Lower leg skin (tissue), 4 donors: ENCODE results near the gene TMEM131L. TPM values are rescaled to one million over a fixed set of nuclear protein-coding genes. Genes with fewer than 3 reads are reported as not detected.

Source experiments
- DNase-seq, 2 donors: peaks; one replicate each; pipeline ENCODE4 v3.0.0-alpha.2; 2019; ENCODE audit warnings: low spot score in 2 of 2
- H3K4me3 ChIP-seq: fragments of 200-600 bp; sonication (generic); 2 replicates; pipeline ENCODE4 v1.5.1; 2017; ENCODE audit warnings: mild to moderate bottlenecking, low read depth; ENCODE audit not compliant: poor library complexity, severe bottlenecking
- POLR2A ChIP-seq, 2 donors: fragments of 450-650 bp; IDR thresholded peaks; one replicate each; pipeline ENCODE4 v1.6.1; 2016 to 2017; ENCODE audit warnings: antibody characterized with exemption in 2 of 2, mild to moderate bottlenecking in 1 of 2, moderate library complexity in 1 of 2
- WGBS, 2 donors: methylation state at CpG; one replicate each; pipeline ENCODE4 v1.1.5; 2018; 5-methylcytosine and 5-hydroxymethylcytosine counted together
- intact Hi-C: fragments of 100-400 bp; cut with DNase I; formaldehyde crosslinking; loops from one replicate; pipeline ENCODE4 v1.15.0; 2023; ENCODE audit warnings: low total_unique reads
- total RNA-seq, 4 donors: library from RNA; depleted of rRNA; stranded (reverse); fragments of >200 nt; gene quantifications; one replicate each; pipeline ENCODE4 v1.1.0, GENCODE V29; 2016
- TF ChIP-seq, protein P1 (sequence below), 3 donors: fragments of 450-650 bp; IDR thresholded peaks; one replicate each; pipeline ENCODE4 v1.5.1; 2016; ENCODE audit warnings: antibody characterized with exemption in 3 of 3, mild to moderate bottlenecking in 3 of 3, moderate library complexity in 2 of 3

The TMEM131L gene
- total RNA-seq, 4 donors from 2014 or later, result 8.3 to 15.9 (median 12.1) TPM

DNA sequence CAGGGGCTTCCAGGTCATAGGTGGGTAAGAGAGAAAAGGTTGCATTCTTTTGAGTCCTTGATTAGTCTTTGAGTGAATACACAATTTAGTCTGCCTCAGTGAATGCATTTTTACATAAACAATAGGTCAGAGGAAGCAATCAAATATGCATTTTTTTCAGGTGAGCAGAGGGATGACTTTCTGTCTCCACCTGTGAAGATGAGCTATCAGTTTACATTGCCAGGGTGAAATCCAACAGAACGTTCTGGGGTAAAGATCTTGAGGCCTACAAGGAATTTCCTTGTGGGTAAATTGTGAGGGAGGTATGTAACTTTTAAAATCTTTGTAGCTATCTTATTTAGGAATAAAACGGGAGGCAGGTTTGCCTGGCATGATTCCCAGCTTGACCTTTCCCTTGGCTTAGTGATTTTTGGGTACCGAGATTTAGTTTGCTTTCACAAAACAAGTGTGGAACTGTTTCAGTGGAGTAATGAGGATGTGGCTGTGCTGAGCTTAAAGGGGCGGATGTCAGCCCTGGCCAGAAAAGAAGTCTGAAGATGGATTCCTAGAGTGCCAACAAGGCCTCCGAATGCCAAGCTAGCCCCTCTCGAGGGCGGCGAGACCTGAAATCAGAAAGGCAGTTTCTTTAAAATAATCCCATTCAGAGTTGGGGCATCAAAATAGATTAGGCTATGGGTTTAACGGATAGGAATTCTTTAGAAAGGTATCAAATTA, 29.5 kb downstream of the TMEM131L start:
- DNase-seq, result no peak
- intact Hi-C loops, result no loop called here
- no peak overlapping the region for H3K4me3 ChIP-seq
- 80 to 88% methylated on average over 9 of the region's 9 CpGs for WGBS, 2 donors
- TF ChIP-seq POLR2A (IDR thresholded peaks at IDR 0.05), result no peak
- TF ChIP-seq, protein P1, sequence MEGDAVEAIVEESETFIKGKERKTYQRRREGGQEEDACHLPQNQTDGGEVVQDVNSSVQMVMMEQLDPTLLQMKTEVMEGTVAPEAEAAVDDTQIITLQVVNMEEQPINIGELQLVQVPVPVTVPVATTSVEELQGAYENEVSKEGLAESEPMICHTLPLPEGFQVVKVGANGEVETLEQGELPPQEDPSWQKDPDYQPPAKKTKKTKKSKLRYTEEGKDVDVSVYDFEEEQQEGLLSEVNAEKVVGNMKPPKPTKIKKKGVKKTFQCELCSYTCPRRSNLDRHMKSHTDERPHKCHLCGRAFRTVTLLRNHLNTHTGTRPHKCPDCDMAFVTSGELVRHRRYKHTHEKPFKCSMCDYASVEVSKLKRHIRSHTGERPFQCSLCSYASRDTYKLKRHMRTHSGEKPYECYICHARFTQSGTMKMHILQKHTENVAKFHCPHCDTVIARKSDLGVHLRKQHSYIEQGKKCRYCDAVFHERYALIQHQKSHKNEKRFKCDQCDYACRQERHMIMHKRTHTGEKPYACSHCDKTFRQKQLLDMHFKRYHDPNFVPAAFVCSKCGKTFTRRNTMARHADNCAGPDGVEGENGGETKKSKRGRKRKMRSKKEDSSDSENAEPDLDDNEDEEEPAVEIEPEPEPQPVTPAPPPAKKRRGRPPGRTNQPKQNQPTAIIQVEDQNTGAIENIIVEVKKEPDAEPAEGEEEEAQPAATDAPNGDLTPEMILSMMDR (IDR thresholded peaks at IDR 0.05), result no peak

DNA sequence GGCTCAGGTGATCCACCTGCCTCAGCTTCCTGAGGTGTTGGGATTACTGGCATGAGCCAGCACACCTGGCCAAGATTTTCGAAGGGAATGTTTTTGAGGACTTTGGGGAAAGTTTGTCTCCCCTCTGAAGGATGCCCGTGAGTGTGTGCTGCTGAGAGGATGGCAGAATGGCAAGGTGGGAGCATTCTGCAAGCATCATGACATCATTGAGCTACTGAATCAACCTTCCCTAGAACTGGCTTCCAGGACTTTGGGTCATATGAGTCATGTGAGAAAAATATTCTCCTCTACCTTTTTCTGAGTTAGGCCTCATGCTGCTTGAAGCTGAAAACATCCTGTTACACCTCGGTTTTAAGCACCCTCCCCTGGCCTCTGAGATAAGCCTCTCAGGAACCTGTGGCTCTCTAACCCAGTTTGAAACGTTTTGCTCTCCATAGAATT, 31.0 kb downstream of the TMEM131L start:
- intact Hi-C loops, result no loop called here
- no peak for DNase-seq
- no peak overlapping the region for H3K4me3 ChIP-seq
- no peak for TF ChIP-seq POLR2A (IDR thresholded peaks at IDR 0.05)
- TF ChIP-seq, protein P1 (IDR thresholded peaks at IDR 0.05), result no peak
- WGBS, 2 donors, result 58 to 72% methylated on average over 4 of the region's 4 CpGs

DNA sequence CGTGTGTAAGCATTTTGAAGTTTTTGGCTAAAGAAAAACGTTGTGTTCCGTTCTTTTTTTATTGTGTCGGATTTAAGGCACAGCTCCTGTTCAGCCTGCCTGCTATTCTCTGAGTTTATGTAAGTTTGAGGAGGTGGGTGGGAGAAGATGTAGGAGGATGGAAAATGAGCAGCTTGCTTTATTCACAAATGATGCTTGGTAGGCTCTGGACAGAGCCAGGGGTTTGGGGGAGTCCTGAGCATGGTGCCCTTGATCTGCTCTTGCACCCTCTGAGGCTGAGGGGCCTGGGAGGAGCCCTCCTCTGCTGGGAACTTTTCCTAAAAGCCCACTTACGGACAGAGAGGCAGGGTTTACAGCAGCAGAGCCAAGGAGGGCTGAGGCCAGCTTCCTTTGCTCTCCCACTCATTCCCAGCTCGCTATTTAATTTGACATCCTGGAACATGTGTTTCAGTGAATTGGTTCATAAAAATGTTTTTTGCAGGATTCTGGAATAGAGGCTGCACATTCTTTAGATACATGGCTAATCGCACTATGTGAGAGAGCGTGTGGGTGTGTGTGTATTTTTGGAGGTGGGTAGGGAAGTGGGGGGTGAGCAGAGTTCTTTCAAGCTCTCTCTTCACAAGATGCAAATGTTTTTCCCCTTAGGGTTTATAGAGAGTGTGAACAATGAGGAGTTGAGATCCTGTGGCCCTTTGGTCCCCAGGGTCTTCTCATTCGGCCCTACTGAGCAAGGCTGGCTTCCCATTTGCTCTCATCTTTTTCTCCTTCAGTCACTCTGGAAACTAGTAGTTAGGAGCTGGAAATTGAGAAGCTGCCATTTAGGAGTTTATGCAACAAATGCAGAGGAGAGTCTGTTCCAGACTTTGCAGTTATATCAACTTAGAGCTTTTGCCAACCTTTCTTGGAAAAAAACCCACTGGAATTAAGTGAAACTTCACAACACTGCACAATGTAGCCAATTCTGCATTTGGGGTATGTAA, 32.1 kb downstream of the TMEM131L start:
- intact Hi-C loops, result no loop called here
- TF ChIP-seq, protein P1 (IDR thresholded peaks at IDR 0.05), result no peak
- no peak for TF ChIP-seq POLR2A (IDR thresholded peaks at IDR 0.05)
- 43 to 48% methylated on average over 9 of the region's 9 CpGs for WGBS, 2 donors
- H3K4me3 ChIP-seq, result no peak overlapping the region
- no peak for DNase-seq

DNA sequence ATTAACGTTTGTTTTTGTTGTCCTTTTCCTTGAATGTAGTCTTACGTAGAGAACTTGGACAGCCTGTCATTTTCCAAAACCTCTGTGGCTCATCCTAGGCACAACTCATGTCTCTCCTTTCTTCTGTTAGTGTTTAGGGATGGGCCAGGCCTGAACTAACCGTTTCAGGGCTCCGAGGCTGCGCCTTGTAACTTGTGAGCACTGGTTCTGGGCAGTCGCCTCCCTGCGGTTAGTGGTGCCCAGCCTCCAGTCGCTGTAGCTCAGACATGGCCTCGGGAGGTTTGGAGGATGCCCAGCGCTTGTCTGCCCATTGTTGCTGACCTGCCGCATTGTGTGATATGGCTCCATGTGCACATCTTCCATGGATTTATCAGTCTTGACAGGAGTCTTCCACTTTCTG, 32.8 kb downstream of the TMEM131L start:
- DNase-seq, result no peak
- intact Hi-C loops, result no loop called here
- TF ChIP-seq, protein P1 (IDR thresholded peaks at IDR 0.05), result no peak
- no peak for TF ChIP-seq POLR2A (IDR thresholded peaks at IDR 0.05)
- WGBS, 2 donors, result 76 to 81% methylated on average over 11 of the region's 11 CpGs
- no peak overlapping the region for H3K4me3 ChIP-seq

DNA sequence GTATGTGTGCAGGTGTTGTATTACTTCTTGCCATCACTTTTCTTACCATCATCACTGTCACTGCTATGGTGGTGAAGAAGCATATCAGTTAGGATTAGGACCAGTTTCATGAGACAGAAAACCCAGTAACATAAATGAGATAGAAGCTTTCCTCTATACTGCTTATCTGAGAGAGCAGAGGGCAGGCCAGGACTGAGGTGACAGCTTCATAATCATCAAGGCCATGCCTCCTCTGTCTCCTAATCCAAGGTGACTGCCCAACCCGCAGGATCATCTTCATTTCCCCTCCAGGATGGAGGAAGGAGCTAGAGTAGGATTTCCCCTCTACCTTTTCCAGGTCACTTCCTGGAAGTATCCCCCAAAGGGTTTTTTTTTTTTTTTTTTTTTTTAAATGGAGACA, 35.4 kb downstream of the TMEM131L start:
- intact Hi-C loops, result no loop called here
- no peak for DNase-seq
- H3K4me3 ChIP-seq, result no peak overlapping the region
- WGBS, 2 donors, result 96 to 100% methylated on average over 1 of the region's 1 CpG
- TF ChIP-seq, protein P1 (IDR thresholded peaks at IDR 0.05), result no peak
- TF ChIP-seq POLR2A (IDR thresholded peaks at IDR 0.05), result no peak
